Measurements from ENCODE around the gene NVL. TPM values are rescaled to one million over a fixed set of nuclear protein-coding genes. Genes with fewer than 3 reads are reported as not detected.

NVL gene
- total and polyA plus RNA-seq, 10 of the 15 experiments (the other 5 are each of a cell fraction or from before 2014, with no cell fraction given), result 20.3 to 49.6 (median 35.2) TPM

GRCh38 chr1:224203243-224204016 lies 126.5 kb downstream of the NVL start (continued):
- TF ChIP-seq ATF2 (IDR thresholded peaks at IDR 0.05; ENCODE audit: low read length), result peak; percentile 59; the same call in 1 of the 2 replicates
- no peak for TF ChIP-seq CEBPB (IDR thresholded peaks at IDR 0.05; ENCODE audit: borderline replicate concordance in 1 of 2, low read depth in 2 of 2, low read length in 2 of 2)
- 0 out of 2 replicates have a peak, but pooled peaks have one; percentile 30 for TF ChIP-seq TCF3 (IDR thresholded peaks at IDR 0.05; ENCODE audit: borderline replicate concordance, insufficient read depth, low read depth, low read length)
- no peak for TF ChIP-seq WRNIP1 (IDR thresholded peaks at IDR 0.05; ENCODE audit: borderline replicate concordance, low read depth, low read length)
- TF ChIP-seq SPI1 (IDR thresholded peaks at IDR 0.05; ENCODE audit: borderline replicate concordance, insufficient read depth, low read depth, low read length), result peak; percentile 94
- peak; percentile 79 for TF ChIP-seq IRF4 (IDR thresholded peaks at IDR 0.05; ENCODE audit: low read depth, low read length)
- peak; percentile 20 for TF ChIP-seq SP1 (IDR thresholded peaks at IDR 0.05; ENCODE audit: low read depth, low read length)

GRCh38 chr1:224201853-224202252 lies 128.1 kb downstream of the NVL start:
- Histone ChIP-seq H3K4me3 (no peak overlapping the region), H3K4me2 (ENCODE audit: control insufficient read depth, insufficient read depth) (no peak overlapping the region), H3K27me3 (replicated peaks in 1 of 2; ENCODE audit: control insufficient read depth in 2 of 2, insufficient read depth in 2 of 2, low read length in 1 of 2) (no peaks in the 10 kb centered on the region), H2AFZ (ENCODE audit: control insufficient read depth, low read depth, low read length) (no peak overlapping the region), H4K20me1 (ENCODE audit: control insufficient read depth, insufficient read depth) (no peaks in the 10 kb centered on the region; the same call in 1 of the 2 replicates), H3K36me3 (ENCODE audit: control insufficient read depth in 2 of 2, insufficient read depth in 2 of 2, low read length in 1 of 2) (no peaks in the 10 kb centered on the region), H3K4me1 (ENCODE audit: control insufficient read depth, insufficient read depth, low read length) (peaks cover 27% of the 10 kb centered on the region), H3K9me3 (replicated peaks; ENCODE audit: control insufficient read depth, insufficient read depth, low read length) (no peaks in the 10 kb centered on the region), H3K79me2 (ENCODE audit: control insufficient read depth, insufficient read depth, low read length) (no peaks in the 10 kb centered on the region), H3K27ac (ENCODE audit: control insufficient read depth, insufficient read depth) (no peak overlapping the region), H3K9ac (ENCODE audit: control insufficient read depth, insufficient read depth, low read length) (no peak overlapping the region)
- SMC1A ChIA-PET (ENCODE audit: uncharacterized antibody, unreplicated experiment), result interaction anchor here (1.8 kb wide), 1 partner anchor 16 kb away, joined by 7 read pairs; no protein-coding TSS in a partner anchor
- intact Hi-C loops (cut with micrococcal nuclease; ENCODE audit: unreplicated experiment), result loop anchor here (2.0 kb wide), 1 partner anchor 15 kb away; no protein-coding TSS in a partner anchor
- no peak for DNase-seq (ENCODE audit: low read depth, low spot score)
- CTCF ChIA-PET, result no interaction called here
- in situ Hi-C loops (cut with MboI), result no loop called here
- BruUV-seq (replicated peaks), result no TSS peak
- 94% methylated on average over 4 of the region's 4 CpGs for WGBS (ENCODE audit: insufficient coverage, insufficient replicate concordance, low lambda C conversion rate, missing lambda C conversion rate)
- FAIRE-seq, result no peak
- TF ChIP-seq EED (IDR thresholded peaks at IDR 0.05; ENCODE audit: low read depth) (no peak), MXI1 (IDR thresholded peaks at IDR 0.05; ENCODE audit: low read depth, low read length) (no peak), POLR2AphosphoS5 (IDR thresholded peaks at IDR 0.05; ENCODE audit: low read length) (no peak), JUND (IDR thresholded peaks at IDR 0.05; ENCODE audit: low read depth, low read length) (no peak)
- TF ChIP-seq, protein P1, sequence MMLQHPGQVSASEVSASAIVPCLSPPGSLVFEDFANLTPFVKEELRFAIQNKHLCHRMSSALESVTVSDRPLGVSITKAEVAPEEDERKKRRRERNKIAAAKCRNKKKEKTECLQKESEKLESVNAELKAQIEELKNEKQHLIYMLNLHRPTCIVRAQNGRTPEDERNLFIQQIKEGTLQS (IDR thresholded peaks at IDR 0.05; ENCODE audit: borderline replicate concordance, extremely low read depth, low read depth, low read length), result no peak
- TF ChIP-seq, protein P2, sequence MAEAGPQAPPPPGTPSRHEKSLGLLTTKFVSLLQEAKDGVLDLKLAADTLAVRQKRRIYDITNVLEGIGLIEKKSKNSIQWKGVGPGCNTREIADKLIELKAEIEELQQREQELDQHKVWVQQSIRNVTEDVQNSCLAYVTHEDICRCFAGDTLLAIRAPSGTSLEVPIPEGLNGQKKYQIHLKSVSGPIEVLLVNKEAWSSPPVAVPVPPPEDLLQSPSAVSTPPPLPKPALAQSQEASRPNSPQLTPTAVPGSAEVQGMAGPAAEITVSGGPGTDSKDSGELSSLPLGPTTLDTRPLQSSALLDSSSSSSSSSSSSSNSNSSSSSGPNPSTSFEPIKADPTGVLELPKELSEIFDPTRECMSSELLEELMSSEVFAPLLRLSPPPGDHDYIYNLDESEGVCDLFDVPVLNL (IDR thresholded peaks at IDR 0.05; ENCODE audit: low read depth, low read length), result no peak
- RAD21 ChIA-PET (ENCODE audit: unreplicated experiment), result no interaction called here
- ATAC-seq, result no peak
- POLR2A ChIA-PET, result interaction anchor here (0.7 kb wide), 1 partner anchor 1738 kb away, joined by 3 read pairs; no protein-coding TSS in a partner anchor
